Measurements from ENCODE around the gene SRRM2. TPM values are rescaled to one million over a fixed set of nuclear protein-coding genes. Genes with fewer than 3 reads are reported as not detected.
A peak's percentile ranks its signal among the peaks of the same experiment; 100 is the strongest.
"Not testable (repeated sequence)": the region's sequence is repeated elsewhere in the genome, so short reads cannot be mapped to it uniquely, and the experiment has no call there.

SRRM2 gene
- total RNA-seq, 2 experiments from 2014 or later, result 1,187 to 1,199 TPM

DNA sequence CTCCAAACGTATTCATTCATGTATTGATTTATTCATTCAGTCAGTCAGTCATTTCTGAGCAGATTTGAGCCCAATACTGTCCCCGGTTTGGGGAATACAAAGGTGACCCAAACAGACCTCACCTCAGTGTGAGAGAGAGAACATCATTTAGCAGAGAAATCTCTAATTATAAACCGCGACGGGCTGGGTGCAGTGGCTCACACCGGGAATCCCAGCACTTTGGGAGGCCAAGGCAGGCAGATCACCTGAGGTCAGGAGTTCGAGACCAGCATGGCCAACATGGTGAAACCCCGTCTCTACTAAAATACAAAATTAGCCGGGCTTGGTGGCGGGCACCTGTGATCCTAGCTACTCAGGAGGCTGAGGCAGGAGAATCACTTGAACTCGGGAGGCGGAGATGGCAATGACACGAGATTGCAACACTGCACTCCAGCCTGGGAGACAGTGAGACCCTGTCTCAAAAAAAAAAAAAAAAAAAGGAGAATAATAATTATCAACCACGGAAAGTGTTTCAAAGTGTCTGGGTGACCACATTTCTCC is 30.7 kb upstream of the SRRM2 start:
- POLR2A ChIA-PET; H3K27me3 ChIP-seq (ENCODE audit: control insufficient read depth in 1 of 2, insufficient read depth in 2 of 2, low read length in 2 of 2); CTCF ChIA-PET; H3K9me3 Mint-ChIP-seq; ATAC-seq (ENCODE audit: poor library complexity); H3K36me3 Mint-ChIP-seq (ENCODE audit: low read depth); H3K36me3 ChIP-seq (ENCODE audit: insufficient read depth, low read length); H3K9me3 ChIP-seq (ENCODE audit: control insufficient read depth in 1 of 2, insufficient read depth in 1 of 2, low read length in 2 of 2); H3K27ac ChIP-seq (ENCODE audit: low read depth in 1 of 2, low read length in 2 of 2); H3K27me3 Mint-ChIP-seq; H3K4me1 Mint-ChIP-seq (ENCODE audit: low read depth); DNase-seq: not testable (repeated sequence)
- Mint-ChIP-seq H3K4me3 (peak overlapping the region; percentile 78), H3K27ac (peak overlapping the region; percentile 30)
- intact Hi-C loops (cut with DNase I, micrococcal nuclease), result loop anchor here in 1 of 2 experiments (1.0 to 5.0 kb wide), 5 partner anchors 29 to 146 kb away; partner anchors contain the start of genes ELOB and KCTD5
- H3K4me3 ChIP-seq (ENCODE audit: low read length), result peak overlapping the region; percentile 42
- H3K4me1 ChIP-seq (ENCODE audit: insufficient read depth, low read length), result peaks cover 13% of the 10 kb centered on the region
- TF ChIP-seq, protein P1, sequence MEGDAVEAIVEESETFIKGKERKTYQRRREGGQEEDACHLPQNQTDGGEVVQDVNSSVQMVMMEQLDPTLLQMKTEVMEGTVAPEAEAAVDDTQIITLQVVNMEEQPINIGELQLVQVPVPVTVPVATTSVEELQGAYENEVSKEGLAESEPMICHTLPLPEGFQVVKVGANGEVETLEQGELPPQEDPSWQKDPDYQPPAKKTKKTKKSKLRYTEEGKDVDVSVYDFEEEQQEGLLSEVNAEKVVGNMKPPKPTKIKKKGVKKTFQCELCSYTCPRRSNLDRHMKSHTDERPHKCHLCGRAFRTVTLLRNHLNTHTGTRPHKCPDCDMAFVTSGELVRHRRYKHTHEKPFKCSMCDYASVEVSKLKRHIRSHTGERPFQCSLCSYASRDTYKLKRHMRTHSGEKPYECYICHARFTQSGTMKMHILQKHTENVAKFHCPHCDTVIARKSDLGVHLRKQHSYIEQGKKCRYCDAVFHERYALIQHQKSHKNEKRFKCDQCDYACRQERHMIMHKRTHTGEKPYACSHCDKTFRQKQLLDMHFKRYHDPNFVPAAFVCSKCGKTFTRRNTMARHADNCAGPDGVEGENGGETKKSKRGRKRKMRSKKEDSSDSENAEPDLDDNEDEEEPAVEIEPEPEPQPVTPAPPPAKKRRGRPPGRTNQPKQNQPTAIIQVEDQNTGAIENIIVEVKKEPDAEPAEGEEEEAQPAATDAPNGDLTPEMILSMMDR (IDR thresholded peaks at IDR 0.05), result peak; percentile 36

DNA sequence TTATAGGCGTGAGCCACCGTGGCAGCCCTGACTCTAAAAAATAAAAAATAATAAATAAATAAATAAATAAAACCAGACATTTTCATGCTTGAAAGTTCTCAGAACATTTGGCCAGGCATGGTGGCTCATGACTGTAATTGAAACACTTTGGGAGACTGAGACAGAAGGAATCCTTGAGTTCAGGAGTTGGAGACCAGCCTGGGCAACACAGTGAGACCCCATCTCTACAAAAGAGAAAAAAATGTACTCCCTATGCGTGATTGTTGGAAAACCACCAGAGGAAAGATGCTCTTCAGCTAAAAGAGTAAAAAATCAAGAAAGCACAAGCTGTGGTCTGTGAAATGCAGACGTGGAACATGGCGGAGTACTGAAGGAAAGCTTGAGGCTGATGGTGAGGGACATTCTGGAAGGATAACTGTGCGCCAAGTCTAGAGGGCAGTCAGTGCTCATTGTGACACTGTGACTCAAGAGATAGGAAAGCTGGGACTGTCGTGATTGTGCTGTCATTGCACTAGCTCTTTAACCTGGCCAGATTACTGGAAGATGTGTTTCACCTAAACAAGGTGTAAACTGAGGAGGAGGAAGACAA is 28.3 kb upstream of the SRRM2 start:
- TF ChIP-seq, protein P1 (IDR thresholded peaks at IDR 0.05), result no peak
- CTCF ChIA-PET, result no interaction called here
- no peak for ATAC-seq (ENCODE audit: poor library complexity)

DNA sequence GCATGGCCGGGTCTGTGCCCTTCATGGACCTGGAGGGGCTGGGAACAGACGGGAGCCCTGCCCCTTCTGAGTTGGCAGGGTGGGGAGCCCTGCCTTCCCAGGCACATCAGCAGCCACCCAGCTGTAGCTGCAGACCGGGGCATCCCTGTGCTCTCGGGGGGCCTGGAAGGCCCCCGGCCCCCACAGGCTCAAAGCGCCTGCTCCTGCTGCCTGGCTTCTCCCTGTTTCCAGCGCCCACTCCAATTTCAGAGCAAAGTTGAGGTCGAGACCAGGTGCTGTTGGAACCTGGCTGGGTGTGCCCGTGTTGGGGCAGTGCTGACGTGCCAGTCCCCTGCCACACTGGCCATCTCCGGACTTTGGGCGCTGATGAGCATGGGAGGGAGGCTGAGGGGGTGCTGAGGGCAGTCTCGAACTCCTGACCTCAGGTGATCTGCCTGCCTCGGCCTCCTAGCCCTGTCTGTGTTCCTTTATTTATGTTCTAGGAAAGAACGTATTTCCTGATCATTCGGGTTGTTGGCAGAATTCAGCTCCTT is 27.6 kb upstream of the SRRM2 start:
- Histone ChIP-seq H3K9me3 (ENCODE audit: control insufficient read depth in 1 of 2, insufficient read depth in 1 of 2, low read length in 2 of 2) (no peaks in the 10 kb centered on the region), H3K4me3 (ENCODE audit: low read length) (no peak overlapping the region), H3K27ac (ENCODE audit: low read depth in 1 of 2, low read length in 2 of 2) (no peak overlapping the region), H3K27me3 (ENCODE audit: control insufficient read depth in 1 of 2, insufficient read depth in 2 of 2, low read length in 2 of 2) (peaks cover 0 to 2% of the 10 kb centered on the region in 2 experiments), H3K36me3 (ENCODE audit: insufficient read depth, low read length) (no peaks in the 10 kb centered on the region), H3K4me1 (ENCODE audit: insufficient read depth, low read length) (peaks cover 13% of the 10 kb centered on the region)
- Mint-ChIP-seq H3K27me3 (peaks cover 10% of the 10 kb centered on the region), H3K27ac (no peak overlapping the region), H3K4me3 (no peak overlapping the region), H3K9me3 (no peaks in the 10 kb centered on the region), H3K4me1 (ENCODE audit: low read depth) (no peaks in the 10 kb centered on the region), H3K36me3 (ENCODE audit: low read depth) (no peaks in the 10 kb centered on the region)
- ATAC-seq (ENCODE audit: poor library complexity), result no peak
- intact Hi-C loops (cut with DNase I, micrococcal nuclease), result loop anchor here in 1 of 2 experiments (5.0 kb wide), 1 partner anchor 142 kb away; no protein-coding TSS in a partner anchor
- TF ChIP-seq, protein P1 (IDR thresholded peaks at IDR 0.05), result no peak
- CTCF ChIA-PET, result no interaction called here
- DNase-seq, result no peak
- POLR2A ChIA-PET, result no interaction called here

More for the DNA sequence above, 28.3 kb upstream of the SRRM2 start:
- Mint-ChIP-seq H3K27ac (no peak overlapping the region), H3K9me3 (no peaks in the 10 kb centered on the region), H3K36me3 (ENCODE audit: low read depth) (no peaks in the 10 kb centered on the region), H3K27me3 (peaks cover 10% of the 10 kb centered on the region), H3K4me3 (no peak overlapping the region), H3K4me1 (ENCODE audit: low read depth) (no peaks in the 10 kb centered on the region)
- POLR2A ChIA-PET, result no interaction called here
- DNase-seq, result no peak
- H3K4me1 ChIP-seq (ENCODE audit: insufficient read depth, low read length), result peaks cover 13% of the 10 kb centered on the region
- no peaks in the 10 kb centered on the region for H3K36me3 ChIP-seq (ENCODE audit: insufficient read depth, low read length)
- H3K27ac ChIP-seq (ENCODE audit: low read depth in 1 of 2, low read length in 2 of 2), result no peak overlapping the region
- H3K27me3 ChIP-seq (ENCODE audit: control insufficient read depth in 1 of 2, insufficient read depth in 2 of 2, low read length in 2 of 2), result peaks cover 0 to 2% of the 10 kb centered on the region in 2 experiments
- no peak overlapping the region for H3K4me3 ChIP-seq (ENCODE audit: low read length)
- intact Hi-C loops (cut with DNase I, micrococcal nuclease), result loop anchor here in 1 of 2 experiments (5.0 kb wide), 1 partner anchor 143 kb away; no protein-coding TSS in a partner anchor
- no peaks in the 10 kb centered on the region for H3K9me3 ChIP-seq (ENCODE audit: control insufficient read depth in 1 of 2, insufficient read depth in 1 of 2, low read length in 2 of 2)
